Uterus (tissue), 4 donors: ENCODE results near the gene PCDHGB2. TPM values are rescaled to one million over a fixed set of nuclear protein-coding genes. Genes with fewer than 3 reads are reported as not detected.

Experiments
- DNase-seq, 2 donors: peaks; one replicate each; pipeline ENCODE4 v3.0.0-alpha.2; 2019 to 2020
- H3K27ac ChIP-seq, 2 donors: fragments of 200-600 bp; sonication (generic); 1 replicate in 1 of 2; 2 replicates in 1 of 2; pipeline ENCODE4 v1.5.1; 2016 to 2018
- H3K27me3 ChIP-seq, 2 donors: fragments of 200-600 bp; sonication (generic); one replicate each; pipeline ENCODE4 v1.5.1; 2018 to 2019; ENCODE audit warnings: control low read depth in 1 of 2
- H3K36me3 ChIP-seq, 2 donors: fragments of 200-600 bp; sonication (generic); one replicate each; pipeline ENCODE4 v1.5.1; 2019; ENCODE audit warnings: control low read depth in 1 of 2
- H3K4me1 ChIP-seq, 2 donors: fragments of 200-600 bp; sonication (generic); one replicate each; pipeline ENCODE4 v1.5.1; 2018 to 2019; ENCODE audit warnings: control low read depth in 1 of 2
- H3K4me3 ChIP-seq, 2 donors: fragments of 200-600 bp; sonication (generic); 1 replicate in 1 of 2; 2 replicates in 1 of 2; pipeline ENCODE4 v1.5.1; 2018 to 2019; ENCODE audit warnings: mild to moderate bottlenecking in 1 of 2
- H3K9me3 ChIP-seq, 2 donors: fragments of 200-600 bp; sonication (generic); one replicate each; pipeline ENCODE4 v1.5.1; 2019; ENCODE audit warnings: control low read depth in 1 of 2
- POLR2A ChIP-seq, 2 donors: fragments of 450-650 bp; IDR thresholded peaks; one replicate each; pipeline ENCODE4 v1.6.1; 2016; ENCODE audit warnings: antibody characterized with exemption in 2 of 2, mild to moderate bottlenecking in 1 of 2, moderate library complexity in 1 of 2
- intact Hi-C: fragments of 100-400 bp; cut with DNase I; formaldehyde crosslinking; loops from one replicate; pipeline ENCODE4 v1.15.1; 2023; ENCODE audit warnings: low total_unique reads
- total RNA-seq, 4 donors: library from RNA; depleted of rRNA in 3 of 4; stranded (reverse); fragments of >200 nt in 3 of 4; gene quantifications; one replicate each; pipeline versions ENCODE4 v1.1.0 to v1.2.4, GENCODE V29; 2014 to 2023
- TF ChIP-seq, protein P1 (sequence below), 4 experiments: fragments of 200-600 bp in 2 of 4; fragments of 450-650 bp in 2 of 4; sonication (generic) in 2 of 4; IDR thresholded peaks; one replicate each; pipeline ENCODE4 v1.5.1; 2016 to 2019; ENCODE audit warnings: antibody characterized with exemption in 4 of 4, mild to moderate bottlenecking in 2 of 4, moderate library complexity in 1 of 4
- donor health status: DM: yes; HTN: yes; CAD: no.

Gene PCDHGB2
- total RNA-seq, 4 donors from 2014 or later: 0.59 to 17.9 (median 8.7) TPM

DNA sequence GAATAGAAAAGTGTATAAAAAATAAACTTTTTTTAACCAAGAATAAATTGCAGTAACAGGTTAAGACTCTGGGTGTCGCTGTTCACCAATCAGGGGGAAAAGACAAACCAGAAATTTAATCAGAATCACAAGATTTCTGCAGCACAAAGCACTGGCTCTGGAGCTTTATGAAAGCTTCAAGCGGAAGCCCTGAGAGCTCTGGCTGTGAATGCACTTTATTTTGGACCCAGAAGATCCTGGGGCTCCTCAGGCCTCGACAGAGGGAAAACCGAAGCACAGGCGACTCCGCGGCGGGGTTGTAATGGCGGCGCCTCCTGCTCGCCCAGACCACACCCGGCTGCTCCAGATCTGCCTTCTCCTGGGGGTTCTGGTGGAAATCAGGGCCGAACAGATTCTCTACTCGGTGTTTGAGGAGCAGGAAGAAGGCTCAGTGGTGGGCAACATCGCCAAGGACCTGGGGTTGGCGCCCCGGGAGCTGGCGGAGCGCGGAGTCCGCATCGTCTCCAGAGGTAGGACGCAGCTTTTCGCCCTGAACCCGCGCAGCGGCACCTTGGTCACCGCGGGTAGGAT is 4.8 kb upstream of the PCDHGB2 start, which contains the start of gene PCDHGA4:
TSS of gene PCDHGA4 (plus strand) at position 122 of the 570 bp plus-strand sequence. CDS start at position 209, 87 bp downstream.
- Histone ChIP-seq H3K4me3 (peak within 1 kb of the TSS in 1 of 2 donors; percentile 13), H3K27me3 (no peaks in the 10 kb centered on the region), H3K9me3 (peaks cover 0 to 74% of the 10 kb centered on the region in 2 donors), H3K27ac (no peak within 1 kb of the TSS), H3K36me3 (no peaks in the 10 kb centered on the region), H3K4me1 (no peaks in the 10 kb centered on the region)
- TF ChIP-seq, protein P1, sequence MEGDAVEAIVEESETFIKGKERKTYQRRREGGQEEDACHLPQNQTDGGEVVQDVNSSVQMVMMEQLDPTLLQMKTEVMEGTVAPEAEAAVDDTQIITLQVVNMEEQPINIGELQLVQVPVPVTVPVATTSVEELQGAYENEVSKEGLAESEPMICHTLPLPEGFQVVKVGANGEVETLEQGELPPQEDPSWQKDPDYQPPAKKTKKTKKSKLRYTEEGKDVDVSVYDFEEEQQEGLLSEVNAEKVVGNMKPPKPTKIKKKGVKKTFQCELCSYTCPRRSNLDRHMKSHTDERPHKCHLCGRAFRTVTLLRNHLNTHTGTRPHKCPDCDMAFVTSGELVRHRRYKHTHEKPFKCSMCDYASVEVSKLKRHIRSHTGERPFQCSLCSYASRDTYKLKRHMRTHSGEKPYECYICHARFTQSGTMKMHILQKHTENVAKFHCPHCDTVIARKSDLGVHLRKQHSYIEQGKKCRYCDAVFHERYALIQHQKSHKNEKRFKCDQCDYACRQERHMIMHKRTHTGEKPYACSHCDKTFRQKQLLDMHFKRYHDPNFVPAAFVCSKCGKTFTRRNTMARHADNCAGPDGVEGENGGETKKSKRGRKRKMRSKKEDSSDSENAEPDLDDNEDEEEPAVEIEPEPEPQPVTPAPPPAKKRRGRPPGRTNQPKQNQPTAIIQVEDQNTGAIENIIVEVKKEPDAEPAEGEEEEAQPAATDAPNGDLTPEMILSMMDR (IDR thresholded peaks at IDR 0.05): no peak
- TF ChIP-seq POLR2A (IDR thresholded peaks at IDR 0.05): no peak
- intact Hi-C loops: no loop called here
- DNase-seq: no peak

DNA sequence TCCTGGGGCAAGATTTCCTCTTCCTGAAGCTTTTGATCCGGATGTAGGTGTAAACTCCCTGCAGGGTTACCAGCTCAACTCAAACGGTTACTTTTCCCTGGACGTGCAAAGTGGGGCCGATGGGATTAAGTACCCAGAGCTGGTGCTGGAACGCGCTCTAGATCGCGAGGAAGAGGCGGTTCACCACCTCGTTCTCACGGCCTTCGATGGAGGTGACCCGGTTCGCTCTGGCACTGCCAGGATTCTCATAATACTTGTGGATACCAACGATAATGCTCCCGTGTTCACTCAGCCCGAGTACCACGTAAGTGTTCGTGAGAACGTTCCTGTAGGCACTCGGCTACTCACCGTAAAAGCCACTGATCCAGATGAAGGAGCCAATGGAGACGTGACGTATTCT is 4.2 kb upstream of the PCDHGB2 start:
- Histone ChIP-seq H3K27me3 (no peaks in the 10 kb centered on the region), H3K4me1 (no peaks in the 10 kb centered on the region), H3K36me3 (no peaks in the 10 kb centered on the region), H3K4me3 (no peak overlapping the region), H3K27ac (no peak overlapping the region), H3K9me3 (peaks cover 0 to 80% of the 10 kb centered on the region in 2 donors)
- TF ChIP-seq, protein P1 (IDR thresholded peaks at IDR 0.05): no peak
- TF ChIP-seq POLR2A (IDR thresholded peaks at IDR 0.05): no peak
- intact Hi-C loops: no loop called here
- no peak for DNase-seq

DNA sequence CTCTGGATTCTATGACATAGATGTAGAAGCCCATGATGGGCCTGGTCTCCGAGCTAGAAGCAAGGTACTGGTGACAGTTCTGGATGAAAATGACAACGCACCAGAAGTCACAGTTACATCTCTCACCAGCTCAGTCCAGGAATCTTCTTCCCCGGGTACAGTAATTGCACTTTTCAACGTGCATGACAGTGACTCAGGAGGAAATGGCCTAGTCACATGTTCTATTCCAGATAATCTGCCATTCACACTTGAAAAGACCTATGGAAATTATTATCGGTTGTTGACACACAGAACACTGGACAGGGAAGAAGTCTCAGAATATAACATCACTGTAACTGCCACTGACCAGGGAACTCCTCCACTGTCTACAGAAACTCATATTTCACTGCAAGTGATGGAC is 3.7 kb upstream of the PCDHGB2 start:
- no peak for DNase-seq
- no peak overlapping the region for H3K4me3 ChIP-seq
- no peak overlapping the region for H3K27ac ChIP-seq
- no peaks in the 10 kb centered on the region for H3K4me1 ChIP-seq
- TF ChIP-seq, protein P1 (IDR thresholded peaks at IDR 0.05): no peak
- TF ChIP-seq POLR2A (IDR thresholded peaks at IDR 0.05): no peak
- intact Hi-C loops: no loop called here
- H3K9me3 ChIP-seq: peaks cover 0 to 80% of the 10 kb centered on the region in 2 donors
- H3K36me3 ChIP-seq: no peaks in the 10 kb centered on the region
- no peaks in the 10 kb centered on the region for H3K27me3 ChIP-seq

DNA sequence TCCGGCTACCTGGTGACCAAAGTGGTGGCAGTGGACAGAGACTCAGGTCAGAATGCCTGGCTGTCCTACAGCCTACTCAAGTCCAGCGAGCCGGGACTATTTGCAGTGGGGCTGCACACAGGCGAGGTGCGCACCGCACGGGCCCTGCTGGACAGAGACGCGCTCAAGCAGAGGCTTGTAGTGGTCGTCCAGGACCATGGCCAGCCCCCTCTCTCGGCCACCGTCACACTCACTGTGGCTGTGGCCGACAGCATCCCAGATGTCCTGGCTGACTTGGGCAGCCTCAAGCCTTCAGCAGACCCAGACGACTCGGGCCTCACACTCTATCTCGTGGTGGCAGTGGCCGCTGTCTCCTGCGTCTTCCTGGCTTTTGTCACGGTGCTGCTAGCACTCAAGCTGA is 2.8 kb upstream of the PCDHGB2 start:
- no peak for TF ChIP-seq POLR2A (IDR thresholded peaks at IDR 0.05)
- TF ChIP-seq, protein P1 (IDR thresholded peaks at IDR 0.05): no peak
- no peaks in the 10 kb centered on the region for H3K27me3 ChIP-seq
- H3K36me3 ChIP-seq: no peaks in the 10 kb centered on the region
- no peaks in the 10 kb centered on the region for H3K4me1 ChIP-seq
- intact Hi-C loops: no loop called here
- H3K9me3 ChIP-seq: peaks cover 0 to 79% of the 10 kb centered on the region in 2 donors
- no peak for DNase-seq
- H3K4me3 ChIP-seq: no peak overlapping the region
- no peak overlapping the region for H3K27ac ChIP-seq

DNA sequence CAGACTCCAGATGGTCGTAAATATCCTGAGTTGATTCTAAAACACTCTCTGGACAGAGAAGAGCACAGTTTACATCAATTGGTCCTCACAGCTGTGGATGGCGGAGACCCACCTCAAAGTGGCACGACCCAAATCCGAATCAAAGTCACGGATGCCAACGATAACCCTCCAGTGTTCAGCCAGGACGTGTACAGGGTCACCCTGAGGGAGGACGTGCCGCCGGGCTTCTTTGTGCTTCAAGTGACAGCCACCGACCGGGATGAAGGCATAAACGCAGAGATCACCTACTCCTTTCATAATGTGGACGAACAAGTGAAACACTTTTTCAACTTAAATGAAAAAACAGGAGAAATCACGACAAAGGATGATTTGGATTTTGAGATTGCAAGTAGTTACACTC is 891 bp downstream of the PCDHGB2 start:
- TF ChIP-seq, protein P1 (IDR thresholded peaks at IDR 0.05): no peak
- no peak for TF ChIP-seq POLR2A (IDR thresholded peaks at IDR 0.05)
- intact Hi-C loops: no loop called here
- Histone ChIP-seq H3K27ac (no peak overlapping the region), H3K36me3 (no peaks in the 10 kb centered on the region), H3K27me3 (no peaks in the 10 kb centered on the region), H3K4me1 (no peaks in the 10 kb centered on the region), H3K4me3 (no peak overlapping the region), H3K9me3 (peaks cover 0 to 89% of the 10 kb centered on the region in 2 donors)
- DNase-seq: no peak
